ENCODE measurements around the gene TMEM92. TPM values are rescaled to one million over a fixed set of nuclear protein-coding genes. Genes with fewer than 3 reads are reported as not detected.

The TMEM92 gene
- total and polyA plus RNA-seq, 2 of the 13 experiments (the other 11 are each of a cell fraction or from before 2014, with no cell fraction given), result 0.07 TPM; not detected in 1

DNA sequence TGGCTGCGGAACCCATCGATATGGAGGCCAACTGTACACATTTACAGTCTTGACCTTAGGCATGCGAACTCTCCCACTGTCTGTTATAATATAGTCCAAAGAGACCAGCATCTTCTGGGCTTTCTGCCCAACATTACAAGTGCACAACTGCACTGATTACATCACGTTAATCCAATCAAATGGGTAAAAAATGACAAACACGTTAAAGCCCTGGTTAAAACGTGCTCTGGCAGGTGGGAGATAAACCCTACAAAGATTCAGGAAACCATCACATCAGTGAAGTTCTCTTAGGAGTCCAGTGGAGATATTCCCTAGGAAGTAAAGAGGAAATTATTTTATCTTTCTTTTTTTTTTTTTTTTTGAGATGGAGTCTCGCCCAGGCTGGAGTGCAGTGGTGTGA lies 48.0 kb downstream of the TMEM92 start:
- CTCF ChIA-PET (ENCODE audit: low intra/inter-chr PET ratio, low total read pairs), result no interaction called here
- H3K4me1 ChIP-seq (ENCODE audit: insufficient read depth, low read length), result no peaks in the 10 kb centered on the region
- H2AFZ ChIP-seq (ENCODE audit: low read length), result no peak overlapping the region
- ATAC-seq (no peak), FAIRE-seq (no peak), DNase-seq (ENCODE audit: low spot score) (no peak)
- no TSS peak for BruUV-seq (replicated peaks)
- H3K4me3 ChIP-seq (replicated peaks in 1 of 3; ENCODE audit: insufficient read depth in 1 of 3, low read depth in 2 of 3, low read length in 3 of 3), result no peak overlapping the region
- in situ Hi-C loops (cut with HindIII; ENCODE audit: extremely low pct_ligation_motif_present, low pct_unique_long_range_greater_than_20kb), result no loop called here
- no peak overlapping the region for H3K4me2 ChIP-seq (ENCODE audit: low read depth, low read length)
- H3K9me3 ChIP-seq (ENCODE audit: low read length), result no peaks in the 10 kb centered on the region
- no peak overlapping the region for H3K9ac ChIP-seq (ENCODE audit: insufficient read depth, low read depth, low read length)
- POLR2A ChIA-PET, result no interaction called here
- no peak overlapping the region for H3K27ac ChIP-seq (ENCODE audit: extremely low read length, insufficient read depth, low read length)
- no peaks in the 10 kb centered on the region for H4K20me1 ChIP-seq (ENCODE audit: insufficient read depth, low read length)
- no peaks in the 10 kb centered on the region for H3K79me2 ChIP-seq (ENCODE audit: insufficient read depth, low read length)
- TF ChIP-seq ZNF672 (CRISPR knock-in tag; IDR thresholded peaks at IDR 0.05), result no peak
- no peak for TF ChIP-seq KDM6A (CRISPR knock-in tag; IDR thresholded peaks at IDR 0.05; ENCODE audit: low read depth)
- TF ChIP-seq ZNF20 (CRISPR knock-in tag; IDR thresholded peaks at IDR 0.05), result no peak
- no peak for TF ChIP-seq SALL2 (CRISPR knock-in tag; IDR thresholded peaks at IDR 0.05)
- TF ChIP-seq DR1 (CRISPR knock-in tag; IDR thresholded peaks at IDR 0.05), result no peak
- TF ChIP-seq ZFP41 (CRISPR knock-in tag; IDR thresholded peaks at IDR 0.05; ENCODE audit: borderline replicate concordance), result no peak
- TF ChIP-seq, protein P1, sequence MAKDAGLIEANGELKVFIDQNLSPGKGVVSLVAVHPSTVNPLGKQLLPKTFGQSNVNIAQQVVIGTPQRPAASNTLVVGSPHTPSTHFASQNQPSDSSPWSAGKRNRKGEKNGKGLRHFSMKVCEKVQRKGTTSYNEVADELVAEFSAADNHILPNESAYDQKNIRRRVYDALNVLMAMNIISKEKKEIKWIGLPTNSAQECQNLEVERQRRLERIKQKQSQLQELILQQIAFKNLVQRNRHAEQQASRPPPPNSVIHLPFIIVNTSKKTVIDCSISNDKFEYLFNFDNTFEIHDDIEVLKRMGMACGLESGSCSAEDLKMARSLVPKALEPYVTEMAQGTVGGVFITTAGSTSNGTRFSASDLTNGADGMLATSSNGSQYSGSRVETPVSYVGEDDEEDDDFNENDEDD (CRISPR knock-in tag; IDR thresholded peaks at IDR 0.05; ENCODE audit: borderline replicate concordance), result no peak
- TF ChIP-seq ZNF816 (CRISPR knock-in tag; IDR thresholded peaks at IDR 0.05; ENCODE audit: borderline replicate concordance), result no peak
- TF ChIP-seq ZNF296 (CRISPR knock-in tag; conservative IDR thresholded peaks at IDR 0.05), result no peak
- TF ChIP-seq MXD4 (CRISPR knock-in tag; IDR thresholded peaks at IDR 0.05), result no peak
- TF ChIP-seq MTA1 (CRISPR knock-in tag; IDR thresholded peaks at IDR 0.05; ENCODE audit: borderline replicate concordance), result no peak
- TF ChIP-seq ZNF101 (CRISPR knock-in tag; IDR thresholded peaks at IDR 0.05; ENCODE audit: borderline replicate concordance, low read depth), result no peak
- no peak for TF ChIP-seq ATF4 (CRISPR knock-in tag; IDR thresholded peaks at IDR 0.05)
- no peak for TF ChIP-seq SPEN (CRISPR knock-in tag; IDR thresholded peaks at IDR 0.05; ENCODE audit: low read depth)
- TF ChIP-seq ZNF678 (CRISPR knock-in tag; IDR thresholded peaks at IDR 0.05), result no peak
- TF ChIP-seq TGIF2 (CRISPR knock-in tag; IDR thresholded peaks at IDR 0.05), result no peak
- TF ChIP-seq, protein P2, sequence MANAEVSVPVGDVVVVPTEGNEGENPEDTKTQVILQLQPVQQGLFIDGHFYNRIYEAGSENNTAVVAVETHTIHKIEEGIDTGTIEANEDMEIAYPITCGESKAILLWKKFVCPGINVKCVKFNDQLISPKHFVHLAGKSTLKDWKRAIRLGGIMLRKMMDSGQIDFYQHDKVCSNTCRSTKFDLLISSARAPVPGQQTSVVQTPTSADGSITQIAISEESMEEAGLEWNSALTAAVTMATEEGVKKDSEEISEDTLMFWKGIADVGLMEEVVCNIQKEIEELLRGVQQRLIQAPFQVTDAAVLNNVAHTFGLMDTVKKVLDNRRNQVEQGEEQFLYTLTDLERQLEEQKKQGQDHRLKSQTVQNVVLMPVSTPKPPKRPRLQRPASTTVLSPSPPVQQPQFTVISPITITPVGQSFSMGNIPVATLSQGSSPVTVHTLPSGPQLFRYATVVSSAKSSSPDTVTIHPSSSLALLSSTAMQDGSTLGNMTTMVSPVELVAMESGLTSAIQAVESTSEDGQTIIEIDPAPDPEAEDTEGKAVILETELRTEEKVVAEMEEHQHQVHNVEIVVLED (CRISPR knock-in tag; IDR thresholded peaks at IDR 0.05; ENCODE audit: borderline replicate concordance), result no peak
- TF ChIP-seq MLX (CRISPR knock-in tag; IDR thresholded peaks at IDR 0.05), result no peak
- WGBS (ENCODE audit: low lambda C conversion rate), result 49% methylated on average over 7 of the region's 7 CpGs
- H3K36me3 ChIP-seq (replicated peaks in 1 of 2; ENCODE audit: control insufficient read depth in 1 of 2, insufficient read depth in 2 of 2, low read length in 2 of 2), result no peaks in the 10 kb centered on the region
- intact Hi-C loops (cut with micrococcal nuclease; ENCODE audit: unreplicated experiment), result no loop called here
- peaks cover 13 to 24% of the 10 kb centered on the region in 2 experiments for H3K27me3 ChIP-seq (ENCODE audit: control insufficient read depth in 1 of 2, insufficient read depth in 2 of 2, low read length in 2 of 2)
